ENCODE measurements around the gene CISTR.
"Not testable (repeated sequence)": the region's sequence is repeated elsewhere in the genome, so short reads cannot be mapped to it uniquely, and the experiment has no call there.

CISTR gene

DNA sequence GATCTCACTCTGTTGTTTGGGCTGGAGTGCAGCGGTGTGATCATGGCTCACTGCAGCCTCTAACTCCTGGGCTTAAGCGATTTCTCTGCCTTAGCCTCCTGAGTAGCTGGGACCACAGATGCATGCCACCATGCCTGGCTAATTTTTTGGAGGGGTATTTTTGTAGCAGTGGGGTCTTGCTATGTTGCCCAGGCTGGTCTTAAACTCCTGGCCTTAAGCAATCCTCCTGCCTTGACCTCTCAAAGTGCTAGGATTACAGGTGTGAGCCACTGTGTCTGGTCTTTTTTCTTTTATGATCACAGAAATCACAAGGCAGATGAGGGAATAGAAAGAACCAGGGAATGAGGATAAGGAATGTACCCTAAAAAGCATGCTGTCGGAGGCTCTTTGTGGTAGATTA lies 11.0 kb upstream of the CISTR start:
- not testable (repeated sequence) for DNase-seq (ENCODE audit: low spot score)

DNA sequence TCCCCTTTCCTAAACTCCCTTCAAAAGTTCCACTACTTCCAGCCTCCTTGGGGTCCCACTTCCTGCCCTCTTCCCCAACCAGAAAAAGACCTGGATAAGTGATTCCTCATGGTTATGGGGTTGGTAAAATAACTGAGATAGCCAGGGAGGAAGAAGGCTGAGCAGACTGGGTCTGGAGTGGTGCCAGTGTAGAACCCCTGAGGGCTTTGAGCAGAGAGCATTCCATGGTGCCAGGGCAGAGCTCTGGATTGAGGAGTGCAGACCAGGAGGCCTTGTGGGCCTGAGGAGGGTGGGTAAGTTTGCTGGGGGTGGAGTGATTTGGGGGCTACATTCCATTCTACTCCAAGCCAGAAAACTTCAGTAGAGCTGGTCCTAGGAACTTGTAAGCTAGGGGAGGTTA lies 9.5 kb upstream of the CISTR start:
- DNase-seq (ENCODE audit: low spot score) = no peak

DNA sequence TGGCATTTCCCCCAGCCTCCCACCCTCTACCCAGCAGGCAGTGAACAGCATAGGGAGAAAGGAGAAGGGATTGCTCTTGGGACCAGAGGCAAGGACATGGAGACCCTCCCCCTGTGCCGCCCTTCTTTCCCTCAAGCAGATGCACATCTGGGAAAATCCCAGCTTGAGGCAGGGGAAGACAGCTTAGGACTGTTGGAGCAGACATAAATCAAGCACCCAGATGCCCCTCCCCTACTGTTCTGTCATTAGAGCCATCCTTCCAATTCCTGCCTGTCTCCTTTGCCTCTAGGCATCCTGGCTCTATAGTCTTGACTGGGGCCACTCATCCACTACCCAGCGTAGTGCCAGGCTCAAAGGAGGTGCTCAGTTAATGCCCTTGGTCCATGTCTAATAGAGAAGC lies 7.5 kb upstream of the CISTR start:
- DNase-seq (ENCODE audit: low spot score) = no peak

DNA sequence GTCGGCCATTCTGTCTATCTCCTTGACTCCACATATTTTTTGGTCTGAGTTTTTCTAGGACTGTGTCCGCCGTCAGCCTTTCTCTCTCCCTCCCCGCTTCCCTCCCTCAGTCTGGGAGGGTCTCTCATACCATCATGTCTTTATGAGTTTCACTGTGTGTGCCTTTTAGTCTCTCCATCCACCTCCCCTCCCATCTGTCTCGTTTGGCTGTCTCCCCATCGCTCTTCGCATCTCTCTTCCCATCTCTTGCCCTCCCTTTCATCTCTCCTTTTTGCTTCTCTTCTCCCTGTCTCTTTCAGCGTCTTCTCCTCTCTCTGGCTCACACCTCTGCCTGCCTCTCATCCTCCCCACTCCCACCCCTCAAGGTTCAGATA lies 6.9 kb upstream of the CISTR start:
- no peak for DNase-seq (ENCODE audit: low spot score)

DNA sequence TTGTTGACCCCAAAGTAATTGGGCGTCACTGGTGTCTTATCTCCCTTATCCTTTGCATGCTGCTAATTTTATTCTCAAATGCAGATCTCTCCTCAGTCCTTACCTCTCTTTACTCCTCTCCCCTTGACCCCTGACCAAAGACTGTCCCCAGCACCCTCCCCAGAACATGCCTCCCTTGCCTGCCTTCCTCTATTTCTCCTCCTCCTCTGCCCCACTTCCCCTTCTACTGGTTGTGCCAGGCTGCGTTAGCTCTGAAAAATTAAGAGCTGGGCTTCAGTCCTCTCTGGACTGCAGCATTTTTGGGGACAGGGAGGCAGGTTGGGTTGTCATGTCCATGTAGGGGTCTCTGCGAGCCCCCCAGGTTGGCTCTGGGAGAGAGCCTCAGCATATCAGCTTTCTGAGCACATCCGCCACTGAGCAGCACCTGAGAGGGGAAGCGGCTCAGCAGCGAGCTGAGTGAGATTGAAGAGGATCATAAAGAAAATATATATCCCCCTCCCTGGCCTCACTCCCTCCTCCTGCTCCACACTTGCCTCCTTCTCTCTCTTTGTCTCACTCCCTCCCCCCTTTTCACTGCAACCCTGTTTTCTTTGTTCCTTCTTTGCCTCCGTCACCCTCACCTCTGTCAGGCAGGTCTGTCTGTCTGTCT lies 6.4 kb upstream of the CISTR start:
- DNase-seq (ENCODE audit: low spot score) = no peak

DNA sequence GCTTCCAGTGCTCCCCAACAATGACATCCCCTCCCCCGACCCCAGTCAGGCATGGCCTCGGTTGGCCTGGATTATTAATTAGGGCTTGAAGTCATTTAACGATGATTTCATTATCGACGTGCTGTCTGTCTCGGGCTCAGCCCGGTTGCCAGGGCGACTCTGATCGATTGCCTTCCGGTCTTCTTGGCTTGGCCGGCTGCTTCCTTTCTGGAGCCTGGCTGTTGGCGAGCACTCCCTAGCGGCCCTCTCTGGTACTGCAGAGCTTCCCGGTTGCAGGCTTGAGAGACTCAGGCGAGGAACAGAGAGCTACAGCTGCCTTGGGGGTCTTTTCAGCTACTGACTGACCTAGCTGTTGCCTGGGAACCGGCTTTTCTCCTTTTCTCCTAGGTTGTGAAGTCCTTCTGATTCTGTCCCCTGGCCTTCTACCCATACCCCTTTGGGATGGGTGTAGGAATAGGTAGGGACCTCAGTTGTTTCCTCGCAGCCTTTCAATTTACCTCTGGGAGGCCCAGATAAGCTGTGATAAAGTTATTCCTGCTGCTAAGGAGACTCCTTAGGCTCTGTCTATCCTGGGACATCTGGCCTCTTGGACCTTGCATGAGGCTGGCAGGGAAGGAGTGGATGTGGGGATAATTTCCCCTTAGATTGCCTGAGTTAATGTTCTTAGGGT lies 5.5 kb upstream of the CISTR start:
- DNase-seq (ENCODE audit: low spot score) = peak; percentile 20

DNA sequence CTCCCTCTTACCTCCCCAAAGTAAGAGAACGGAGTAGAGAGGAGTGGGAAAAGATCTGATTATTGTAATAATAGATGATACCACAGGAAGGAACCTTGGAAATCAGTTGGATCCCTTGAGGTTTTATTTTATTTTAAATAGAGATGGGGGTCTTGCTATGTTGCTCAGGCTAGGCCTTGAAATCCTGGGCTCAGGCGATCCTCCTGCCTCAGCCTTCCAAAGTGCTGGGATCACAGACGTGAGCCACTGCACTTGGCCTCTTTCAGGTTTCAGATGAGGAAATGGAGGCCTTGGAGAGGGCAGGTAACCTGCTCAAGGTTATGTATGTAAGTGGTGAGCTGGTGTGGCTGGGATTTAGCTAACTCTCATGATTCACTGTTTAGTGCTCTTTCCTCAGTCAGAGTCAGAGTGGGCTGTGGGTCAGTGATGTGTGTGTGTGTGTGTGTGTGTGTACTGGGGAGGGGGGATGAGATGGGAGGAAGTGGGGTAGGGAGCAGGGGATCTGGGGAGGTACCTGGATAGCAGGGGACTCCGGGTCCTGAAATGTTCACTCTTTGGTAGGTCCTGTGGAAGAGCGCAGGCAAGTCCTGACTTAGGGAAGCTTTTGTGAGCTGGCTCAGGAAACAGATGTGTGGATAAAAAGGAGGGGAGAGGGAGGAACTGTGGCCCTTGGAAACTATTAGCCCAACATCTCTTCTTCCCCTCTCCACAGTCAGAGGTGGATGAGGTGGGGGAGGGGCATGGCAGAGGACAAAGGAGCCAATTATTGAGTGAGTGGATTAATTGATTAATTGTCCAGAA lies 4.7 kb upstream of the CISTR start:
- DNase-seq (ENCODE audit: low spot score) = no peak

DNA sequence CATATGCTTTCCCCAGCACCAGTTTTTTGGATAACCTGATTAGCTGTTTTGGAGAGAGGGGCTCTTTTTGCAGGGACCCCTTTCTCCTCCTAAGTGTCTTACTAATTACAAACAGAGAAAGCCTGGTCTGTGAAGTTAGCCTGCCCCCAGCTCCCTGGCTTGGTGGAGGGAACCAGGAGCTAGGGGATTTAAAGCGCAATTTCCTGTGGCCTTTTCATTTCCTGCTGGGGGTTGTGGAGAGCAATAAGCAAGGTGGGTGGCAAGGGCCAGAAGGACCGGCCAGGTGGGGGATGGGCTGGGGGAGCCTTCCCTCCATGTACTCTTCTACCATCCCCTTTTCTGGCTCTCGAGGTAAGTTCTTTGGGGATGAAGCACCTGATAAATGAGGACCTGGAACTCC lies 4.1 kb upstream of the CISTR start:
- no peak for DNase-seq (ENCODE audit: low spot score)

DNA sequence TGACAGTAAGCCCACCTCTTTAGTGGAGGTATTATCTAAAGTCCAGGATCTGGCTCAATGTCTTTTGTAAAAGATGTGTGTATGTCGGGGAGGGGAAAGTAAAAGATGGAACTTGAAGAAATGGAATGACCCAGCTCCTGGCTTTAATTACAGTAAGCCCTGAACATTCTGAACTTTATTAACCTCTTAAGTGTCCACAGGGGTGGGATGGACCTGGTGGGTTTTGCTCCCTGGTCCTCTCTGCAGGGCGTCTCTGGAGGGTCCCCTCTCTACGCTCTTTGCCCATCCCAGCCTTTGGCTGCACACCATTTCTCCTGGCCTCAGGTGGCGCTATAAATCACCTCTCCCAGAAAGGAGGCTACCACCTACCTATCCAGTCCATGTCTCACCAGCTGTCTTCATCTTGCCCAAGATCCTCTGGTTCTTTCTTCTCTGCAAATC lies 3.7 kb upstream of the CISTR start:
- no peak for DNase-seq (ENCODE audit: low spot score)

DNA sequence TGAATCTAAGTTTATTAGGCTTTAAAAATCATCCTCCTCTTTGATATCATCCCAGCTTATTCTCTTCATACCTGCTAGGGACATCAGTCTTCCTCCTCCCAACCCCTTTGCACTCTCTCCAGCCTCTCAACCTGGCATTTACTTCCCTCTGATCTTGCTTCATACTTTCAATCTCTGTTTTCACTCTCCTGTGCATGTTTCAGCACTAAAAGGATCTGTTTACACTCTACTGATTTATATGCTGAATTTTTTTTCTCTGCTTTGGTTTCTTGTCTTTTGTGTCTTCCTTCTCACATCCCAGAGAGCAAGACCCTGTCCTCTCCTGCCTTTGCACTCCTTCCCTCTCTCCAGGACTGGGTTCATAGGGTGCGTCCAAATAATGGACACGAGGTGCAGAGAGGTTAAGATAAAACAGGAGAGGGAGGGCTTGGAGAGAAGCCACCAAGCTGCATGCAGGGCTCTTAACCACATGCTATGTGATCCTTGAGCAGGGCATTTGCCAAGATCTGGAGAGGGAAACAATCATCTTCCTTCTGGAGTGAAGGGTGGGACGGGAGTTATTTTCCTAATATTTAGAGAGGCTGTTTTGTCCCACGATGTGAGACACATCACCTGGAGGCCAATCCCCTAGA lies 3.0 kb upstream of the CISTR start:
- DNase-seq (ENCODE audit: low spot score) = no peak

DNA sequence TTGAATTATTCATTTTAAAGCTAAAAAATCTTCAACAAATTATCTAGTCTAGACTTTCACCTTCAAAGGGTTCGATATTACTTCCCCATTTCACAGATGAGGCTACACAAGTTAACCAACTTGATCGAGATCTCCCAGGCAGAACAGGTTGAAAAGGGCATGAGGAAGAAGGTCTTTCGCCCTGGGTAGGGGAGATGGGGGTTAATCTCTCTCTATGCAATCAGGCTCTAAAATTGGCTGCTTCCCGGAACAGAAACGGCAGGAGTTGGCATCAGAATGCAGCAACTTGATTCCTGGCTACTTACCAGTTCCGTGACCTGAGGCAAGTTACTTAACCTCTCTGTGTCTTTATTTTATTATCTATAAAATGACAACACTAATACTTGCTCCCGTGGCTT lies 2.4 kb upstream of the CISTR start:
- DNase-seq (ENCODE audit: low spot score) = no peak

DNA sequence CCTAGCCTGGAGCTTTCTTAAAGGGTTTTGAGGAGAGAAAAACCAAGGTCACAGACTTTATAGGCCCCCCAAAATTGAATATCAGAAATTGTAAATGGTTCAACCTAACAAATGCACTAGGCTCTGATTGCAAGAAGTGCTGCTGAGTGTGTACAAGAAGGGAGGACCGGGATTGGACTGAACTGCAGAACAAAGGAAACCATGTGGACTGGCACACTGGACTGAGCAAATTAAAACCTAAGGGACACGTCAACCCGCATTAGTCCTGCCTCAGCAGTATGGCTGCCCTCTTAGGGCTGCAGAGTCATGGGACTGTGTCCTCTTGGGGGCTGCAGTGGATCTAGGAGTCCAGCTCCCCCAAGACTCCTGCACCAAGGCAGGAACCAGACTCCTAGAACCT lies 842 bp upstream of the CISTR start:
- DNase-seq (ENCODE audit: low spot score) = no peak

DNA sequence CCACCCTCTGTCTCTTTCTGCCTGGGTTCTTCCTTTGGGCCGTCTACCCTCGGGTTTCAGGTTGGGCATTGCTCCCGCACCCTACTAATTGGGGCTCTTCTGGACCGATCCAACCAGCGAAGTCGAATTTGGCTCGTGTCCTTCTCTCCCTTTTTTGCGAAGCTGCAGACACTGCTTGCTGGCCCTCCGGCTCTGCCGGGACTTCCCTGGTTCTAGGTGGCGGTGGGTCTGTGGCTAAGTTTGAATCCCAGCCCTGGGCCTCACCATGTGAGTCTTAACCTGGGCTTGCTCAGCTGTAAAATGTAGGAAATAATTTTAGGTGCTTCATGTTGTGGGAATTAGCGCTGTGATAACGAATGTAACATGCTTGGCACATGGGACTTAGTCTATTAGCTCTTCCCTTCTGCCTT lies 418 bp upstream of the CISTR start:
- no peak for DNase-seq (ENCODE audit: low spot score)

DNA sequence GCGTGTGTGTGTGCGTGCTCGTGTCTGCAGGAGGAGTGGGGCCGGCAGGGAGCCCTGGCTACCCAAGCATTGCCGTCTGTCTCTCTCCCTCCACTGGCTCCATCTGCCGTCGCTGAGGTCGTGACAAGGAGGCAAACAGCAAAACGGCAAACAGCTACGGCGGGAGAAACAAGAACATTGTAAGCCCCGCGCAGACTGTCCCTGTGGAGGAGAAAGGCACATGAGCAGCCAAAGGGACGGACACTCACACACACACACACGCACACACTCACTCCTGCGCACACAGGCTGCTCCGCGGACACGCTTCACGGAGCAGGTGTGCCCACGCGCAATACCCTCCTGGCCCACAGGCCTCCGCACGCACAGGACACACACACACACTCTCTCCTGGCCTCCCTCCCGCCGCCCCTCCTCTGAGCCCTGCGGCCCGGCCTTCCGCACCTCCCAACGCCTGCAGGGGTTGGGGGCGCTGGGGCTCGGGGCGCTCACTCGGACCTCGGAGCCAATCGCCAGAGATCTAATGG lies 905 bp downstream of the CISTR start:
- DNase-seq (ENCODE audit: low spot score) = no peak

DNA sequence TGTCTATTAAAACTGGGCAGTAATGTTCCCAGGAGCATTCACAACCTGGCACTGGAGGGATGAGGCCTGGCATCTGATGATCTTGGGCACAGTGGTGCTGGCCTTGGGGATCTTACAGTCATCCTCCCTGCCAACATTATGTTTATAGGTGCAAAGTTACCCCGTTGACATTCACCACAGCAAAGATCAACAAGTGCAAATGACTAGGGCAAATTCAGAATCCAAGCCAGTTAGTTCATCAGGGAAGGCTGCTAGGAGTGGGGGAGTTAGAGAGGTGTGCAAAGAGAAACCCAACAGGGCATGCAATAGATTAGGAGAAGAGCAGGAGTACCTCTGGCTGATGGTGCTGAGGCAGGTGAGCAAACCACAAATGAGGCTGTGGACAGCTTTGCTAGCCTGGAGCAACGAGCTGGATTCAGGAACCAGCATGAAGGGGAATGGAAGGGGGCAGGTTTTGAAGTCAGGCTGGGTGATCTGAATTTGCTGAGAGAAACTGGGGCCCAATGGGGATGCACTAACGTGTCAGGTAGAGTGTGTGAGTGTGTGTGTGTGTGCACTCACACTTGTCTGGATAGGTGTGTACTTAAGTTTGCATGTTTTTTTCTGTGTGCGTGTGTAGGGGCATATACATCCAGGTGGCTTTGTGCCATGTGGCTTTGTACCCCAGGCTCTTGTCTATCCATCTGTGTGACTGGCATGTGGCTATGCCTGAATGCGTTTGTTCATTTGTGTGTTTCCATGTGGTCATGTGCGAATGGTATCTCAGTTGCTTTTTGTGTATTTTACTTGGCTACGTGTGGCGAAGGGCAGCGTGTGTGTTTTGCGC lies 1.6 kb downstream of the CISTR start:
- no peak for DNase-seq (ENCODE audit: low spot score)

DNA sequence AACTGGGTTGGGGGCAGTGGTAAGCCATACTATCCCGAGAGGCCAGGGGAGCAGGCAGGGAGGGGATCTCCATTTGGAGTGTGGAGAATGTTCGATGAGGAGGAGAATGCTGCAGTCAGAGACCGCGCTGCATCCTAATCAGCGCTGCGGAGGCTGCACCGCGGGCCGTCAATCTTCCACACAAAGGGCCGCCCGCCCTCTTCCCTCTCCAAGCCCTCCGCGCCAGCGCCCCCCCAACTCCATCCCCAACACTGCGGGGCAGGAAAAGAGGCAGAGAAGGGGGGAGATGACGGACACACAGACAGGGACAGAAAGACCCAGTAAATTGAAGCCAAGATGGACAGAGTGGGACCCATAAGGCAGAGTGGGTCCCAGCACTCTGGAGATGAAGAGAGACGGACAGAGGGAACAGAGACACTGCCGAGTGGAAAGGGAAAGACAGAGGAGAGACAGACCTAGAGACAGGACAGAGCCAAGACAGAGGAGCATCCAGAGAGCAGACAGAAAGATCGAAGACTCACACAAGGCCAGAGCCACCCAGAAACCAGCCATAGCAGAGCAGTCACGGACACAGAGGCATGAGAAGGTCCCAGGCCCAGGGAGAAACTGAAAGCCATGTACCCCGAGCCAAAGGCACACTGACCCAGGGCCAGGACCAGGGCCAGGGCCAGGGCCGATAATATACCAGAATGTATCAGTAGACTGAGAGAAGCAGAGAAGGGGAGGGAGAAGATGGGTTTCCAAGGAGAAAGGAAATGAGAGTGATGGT lies 3.5 kb downstream of the CISTR start:
- no peak for DNase-seq (ENCODE audit: low spot score)

DNA sequence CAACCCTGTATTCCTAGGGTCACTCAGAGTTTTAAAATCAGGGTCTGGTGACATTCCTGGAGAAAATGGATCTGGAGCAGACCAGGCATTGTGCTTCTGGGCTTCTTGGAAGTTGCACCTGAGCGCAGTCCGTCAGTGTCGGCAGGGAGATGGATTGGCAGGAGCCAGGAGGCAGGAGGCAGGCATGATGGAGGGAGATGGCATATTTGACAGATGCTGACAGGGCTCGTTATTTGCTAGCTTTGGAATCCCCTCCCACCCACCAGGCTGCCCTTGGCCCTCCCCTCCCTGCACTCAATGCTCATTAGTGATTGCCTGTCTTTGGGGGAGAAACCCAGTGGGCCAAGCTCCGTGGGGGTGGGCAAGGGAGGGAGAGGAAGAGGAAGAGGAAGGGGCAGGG lies 4.7 kb downstream of the CISTR start:
- no peak for DNase-seq (ENCODE audit: low spot score)

DNA sequence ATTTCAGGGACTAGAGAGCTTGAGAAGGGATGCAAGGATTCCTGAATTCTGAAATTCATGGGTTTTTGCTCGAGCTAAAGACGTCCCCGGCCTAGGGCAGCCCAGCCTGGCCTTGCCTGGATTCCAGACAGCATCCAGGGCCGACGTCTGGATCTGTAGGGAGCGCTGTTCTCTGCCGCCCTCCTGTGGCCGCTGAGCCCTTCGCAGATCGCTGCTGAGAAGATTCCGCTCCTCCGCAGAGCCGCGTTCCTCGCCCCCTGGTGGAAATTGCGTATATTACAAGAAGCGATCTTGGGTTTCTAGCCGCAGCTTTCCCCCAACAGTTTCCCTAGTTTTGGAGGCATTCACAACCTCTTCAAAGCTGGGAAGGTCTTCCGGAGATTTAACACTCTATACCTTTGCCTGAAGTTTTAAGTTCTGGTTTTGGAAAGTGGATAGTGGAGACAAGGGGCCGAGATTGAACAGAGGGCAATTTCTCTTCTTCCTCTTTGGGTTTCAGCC lies 5.1 kb downstream of the CISTR start:
- peak; percentile 90 for DNase-seq (ENCODE audit: low spot score)

DNA sequence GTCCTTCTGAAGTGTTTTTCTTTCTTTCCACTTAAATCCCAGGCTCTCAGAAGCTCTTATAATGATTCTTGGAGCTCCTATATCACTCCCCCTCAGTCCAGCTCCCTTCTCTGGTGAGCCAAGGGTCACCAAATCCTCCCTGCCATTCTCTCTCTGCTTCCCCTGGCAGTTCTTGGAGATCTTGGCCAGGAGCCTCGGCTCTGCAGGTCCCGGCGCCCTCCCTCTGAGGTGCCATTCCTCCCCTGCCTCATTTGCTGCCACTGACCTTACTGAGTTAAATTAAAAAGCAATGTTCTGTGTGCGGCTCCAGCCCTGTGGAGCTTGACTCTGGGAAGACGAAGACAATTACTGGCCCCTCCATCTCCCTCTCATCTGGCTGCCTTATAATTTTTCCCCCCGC lies 7.0 kb downstream of the CISTR start:
- DNase-seq (ENCODE audit: low spot score) = no peak

DNA sequence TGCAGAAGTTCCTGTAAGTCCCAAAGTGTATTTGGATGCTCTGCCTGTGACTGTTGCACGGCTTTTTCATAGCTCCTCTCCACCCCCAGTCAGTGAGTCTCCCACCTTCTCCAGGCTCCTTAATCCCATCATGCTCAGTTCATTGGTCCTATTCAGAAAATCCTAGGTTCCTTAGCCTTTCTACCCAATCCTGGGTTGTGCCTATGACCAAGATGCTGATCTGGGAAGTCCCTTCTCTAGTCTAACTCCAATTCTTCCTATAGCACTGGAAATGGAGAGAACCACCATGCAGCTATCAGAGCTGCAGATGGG lies 7.7 kb downstream of the CISTR start:
- no peak for DNase-seq (ENCODE audit: low spot score)

Measured in RKO (cell line).